K562 treated with DMSO at 1 percent for 48 hours (cell line): ENCODE results near the gene CYP4F11. TPM values are rescaled to one million over a fixed set of nuclear protein-coding genes. Genes with fewer than 3 reads are reported as not detected.

Experiments used
- total RNA-seq: library from RNA; unstranded; fragments of 300-600 nt; gene quantifications from 2 replicates; pipeline ENCODE4 v1.2.3, GENCODE V29; 2022; ENCODE audit warnings: low replicate concordance; ENCODE audit errors: extremely low read depth

Gene CYP4F11, protein sequence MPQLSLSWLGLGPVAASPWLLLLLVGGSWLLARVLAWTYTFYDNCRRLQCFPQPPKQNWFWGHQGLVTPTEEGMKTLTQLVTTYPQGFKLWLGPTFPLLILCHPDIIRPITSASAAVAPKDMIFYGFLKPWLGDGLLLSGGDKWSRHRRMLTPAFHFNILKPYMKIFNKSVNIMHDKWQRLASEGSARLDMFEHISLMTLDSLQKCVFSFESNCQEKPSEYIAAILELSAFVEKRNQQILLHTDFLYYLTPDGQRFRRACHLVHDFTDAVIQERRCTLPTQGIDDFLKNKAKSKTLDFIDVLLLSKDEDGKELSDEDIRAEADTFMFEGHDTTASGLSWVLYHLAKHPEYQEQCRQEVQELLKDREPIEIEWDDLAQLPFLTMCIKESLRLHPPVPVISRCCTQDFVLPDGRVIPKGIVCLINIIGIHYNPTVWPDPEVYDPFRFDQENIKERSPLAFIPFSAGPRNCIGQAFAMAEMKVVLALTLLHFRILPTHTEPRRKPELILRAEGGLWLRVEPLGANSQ
- total RNA-seq: not detected in 2 replicates

GRCh38 chr19:15934332-15935078, at the start of gene CYP4F11:
TSS of gene CYP4F11 (minus strand) at chr19:15934529. CDS start at chr19:15934408, 121 bp downstream.

GRCh38 chr19:15948223-15949058, 14.1 kb upstream of the CYP4F11 start, which contains the start of gene OR10H4:
TSS of gene OR10H4 (plus strand) at chr19:15949008. CDS start at chr19:15949008, 0 bp downstream.

GRCh38 chr19:15897738-15898276, 36.5 kb downstream of the CYP4F11 start, which contains the start of gene CYP4F2:
TSS of gene CYP4F2 (minus strand) at chr19:15898074. CDS start at chr19:15897611, 463 bp downstream.

Other genes with a start within 250 kb of the CYP4F11 start
- not detected in 2 replicates for gene OR10H2, start 206.5 kb downstream of the CYP4F11 start, total RNA-seq
- gene OR10H3, start 196.5 kb downstream of the CYP4F11 start, total RNA-seq: not detected in 2 replicates
- not detected in 2 replicates for gene OR10H5, start 146.9 kb downstream of the CYP4F11 start, total RNA-seq
- gene OR10H1, start 118.9 kb downstream of the CYP4F11 start, total RNA-seq: not detected in 2 replicates
- gene CYP4F2, start 36.5 kb downstream of the CYP4F11 start, total RNA-seq: not detected in 2 replicates
- not detected in 2 replicates for gene OR10H4, start 14.5 kb upstream of the CYP4F11 start, total RNA-seq
- gene TPM4, start 142.0 kb upstream of the CYP4F11 start, total RNA-seq: not detected in 2 replicates
- gene RAB8A, start 177.4 kb upstream of the CYP4F11 start, total RNA-seq: not detected in 2 replicates
- not detected in 2 replicates for gene HSH2D, start 209.2 kb upstream of the CYP4F11 start, total RNA-seq
- not detected in 2 replicates for gene CIB3, start 239.0 kb upstream of the CYP4F11 start, total RNA-seq